GM19324 (cell line): ENCODE results near the gene CA4.
A peak's percentile ranks its signal among the peaks of the same experiment; 100 is the strongest.

Source experiments
- ATAC-seq: cut with Tn5 transposase; IDR thresholded peaks from one replicate; pipeline ENCODE4 v1.9.1; 2021; ENCODE audit warnings: mild to moderate bottlenecking, moderate library complexity; ENCODE audit not compliant: unreplicated experiment, low FRiP score

The CA4 gene

DNA sequence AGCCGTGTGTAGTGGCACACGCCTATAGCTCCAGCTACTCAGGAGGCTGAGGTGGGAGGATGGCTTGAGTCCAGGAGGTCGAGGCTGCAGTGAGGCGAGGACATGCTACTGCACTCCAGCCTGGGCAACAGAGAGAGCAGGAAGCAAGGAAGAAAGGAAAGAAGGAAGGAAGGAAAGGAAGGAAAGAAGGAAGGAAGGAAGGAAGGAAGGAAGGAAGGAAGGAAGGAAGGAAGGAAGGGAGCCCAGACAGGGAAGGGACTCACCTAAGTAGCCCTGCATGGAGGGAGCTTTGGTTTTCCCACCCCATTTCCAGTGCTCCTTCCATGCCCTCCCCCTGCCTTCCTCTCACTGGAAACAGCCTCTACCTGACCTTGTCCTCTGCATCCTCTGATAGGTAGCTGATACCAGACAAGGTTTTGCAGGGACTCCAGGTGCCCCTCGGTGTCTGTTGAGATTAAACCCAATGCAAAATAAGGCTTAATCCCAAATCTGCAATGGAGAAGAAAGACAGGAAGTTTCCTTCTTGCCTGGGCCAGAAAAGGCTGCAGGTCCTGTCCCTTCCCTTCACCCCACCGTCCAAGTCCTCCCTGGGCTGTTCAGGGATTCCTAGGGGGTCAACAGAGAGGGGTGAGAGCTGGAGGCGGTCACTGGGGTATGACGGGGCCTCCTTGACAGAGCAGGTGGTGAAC, 21.5 kb upstream of the CA4 start:
- no peak for ATAC-seq

DNA sequence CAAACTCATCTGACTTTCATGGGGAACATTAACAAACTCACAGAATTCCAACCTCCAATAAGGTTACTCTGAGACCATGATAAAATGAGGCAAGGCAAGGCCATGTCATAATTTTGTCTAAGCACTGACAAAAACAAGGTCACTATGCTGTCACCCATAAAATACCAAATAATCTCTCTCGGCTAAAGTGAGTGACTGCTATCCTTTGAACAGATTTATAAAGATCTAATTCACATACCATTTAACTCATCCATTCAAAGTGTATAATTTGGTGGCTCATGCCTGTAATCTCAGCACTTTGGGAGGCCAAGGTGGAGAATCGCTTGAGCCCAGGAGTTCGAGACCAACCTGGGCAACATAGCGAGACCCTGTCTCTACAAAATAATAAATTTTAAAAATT, 20.6 kb upstream of the CA4 start:
- no peak for ATAC-seq

DNA sequence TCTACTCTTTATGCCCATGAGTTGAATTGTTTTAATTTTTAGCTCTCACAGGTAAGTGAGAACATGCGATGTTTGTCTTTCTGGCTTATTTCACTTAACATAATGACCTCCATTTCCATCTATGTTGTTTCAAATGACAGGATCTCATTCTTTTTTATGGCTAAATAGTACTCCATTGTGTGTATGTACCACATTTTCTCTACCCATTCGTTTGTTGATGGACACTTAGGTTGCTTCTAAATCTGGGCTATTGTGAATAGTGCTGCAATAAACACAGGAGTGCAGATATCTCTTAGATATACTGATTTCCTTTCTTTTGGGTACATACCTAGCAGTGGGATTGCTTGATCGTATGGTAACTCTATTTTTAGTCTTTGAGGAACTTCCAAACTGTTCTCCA, 19.3 kb upstream of the CA4 start:
- no peak for ATAC-seq

DNA sequence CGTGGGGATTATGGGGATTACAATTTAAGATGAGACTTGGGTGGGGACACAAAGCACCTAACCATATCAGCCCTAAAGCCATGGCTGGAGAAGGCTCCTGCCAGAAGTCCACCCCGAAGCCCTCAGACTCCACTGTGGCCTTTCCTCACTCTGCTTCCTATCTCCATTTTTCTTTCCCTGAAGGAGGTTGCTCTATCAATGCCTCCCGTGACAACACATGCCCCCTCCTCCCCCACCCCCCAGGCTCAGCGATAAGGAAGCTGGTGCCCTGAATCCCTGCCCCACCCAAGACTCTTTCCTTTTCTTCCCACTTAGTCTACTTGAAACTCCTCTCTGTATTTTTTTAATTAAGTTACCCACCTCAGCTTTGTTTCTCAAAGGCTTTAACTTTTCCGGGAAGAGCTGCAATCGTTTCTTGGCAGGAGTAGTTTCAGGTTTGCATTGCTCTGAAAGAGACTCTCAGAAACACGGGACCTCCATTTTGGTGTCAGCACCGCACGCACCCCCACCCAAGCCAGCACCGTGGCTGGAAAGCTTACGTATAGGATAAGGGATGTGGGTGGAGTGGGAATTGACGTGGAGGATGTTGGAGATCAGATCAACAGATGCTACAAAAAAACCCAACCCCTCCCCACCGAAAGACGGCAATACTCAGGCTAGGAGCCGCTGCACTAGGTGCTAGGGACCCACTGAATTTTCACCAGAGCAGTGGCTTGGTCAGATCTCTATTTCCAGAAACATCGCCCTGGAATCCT, 15.2 kb upstream of the CA4 start:
- no peak for ATAC-seq

DNA sequence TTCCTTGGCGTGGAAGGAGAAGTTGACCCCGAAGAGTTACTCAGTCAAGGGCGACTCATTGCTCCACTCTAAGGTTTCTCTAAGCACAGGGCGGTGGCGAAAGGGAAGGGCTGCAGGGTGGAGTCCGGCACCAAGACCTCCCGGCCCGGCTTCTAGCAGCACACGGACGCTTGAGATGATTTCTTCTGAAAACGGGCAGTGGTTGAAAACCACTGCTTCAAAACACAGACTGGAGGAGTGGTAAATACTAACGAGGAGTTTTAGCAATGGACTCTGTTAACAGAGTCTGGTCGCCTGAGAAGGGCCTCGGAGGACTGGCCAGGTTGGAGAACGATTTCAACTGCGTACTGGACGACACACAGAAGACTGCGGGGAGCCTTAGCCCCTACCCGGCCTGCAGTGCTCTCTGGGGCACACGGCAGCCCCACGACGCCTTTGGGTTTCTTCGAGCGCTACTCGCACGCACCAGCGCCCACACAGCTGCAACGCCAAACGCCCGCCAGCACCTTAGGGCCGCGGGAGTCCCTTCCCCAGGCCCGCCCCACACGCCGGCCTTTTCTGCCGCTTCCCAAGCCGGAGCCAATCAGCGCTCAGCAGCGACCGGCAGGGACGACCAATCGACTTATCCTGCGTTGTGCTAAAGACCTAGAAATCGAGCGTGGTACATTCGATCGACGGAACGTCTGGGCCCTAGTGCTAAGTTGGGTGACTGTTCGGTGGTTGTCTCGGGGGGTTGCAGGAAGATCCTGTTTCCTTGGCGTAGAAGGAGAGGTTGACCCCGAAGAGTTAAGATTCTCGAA, 14.4 kb upstream of the CA4 start:
- ATAC-seq = peak; percentile 78

DNA sequence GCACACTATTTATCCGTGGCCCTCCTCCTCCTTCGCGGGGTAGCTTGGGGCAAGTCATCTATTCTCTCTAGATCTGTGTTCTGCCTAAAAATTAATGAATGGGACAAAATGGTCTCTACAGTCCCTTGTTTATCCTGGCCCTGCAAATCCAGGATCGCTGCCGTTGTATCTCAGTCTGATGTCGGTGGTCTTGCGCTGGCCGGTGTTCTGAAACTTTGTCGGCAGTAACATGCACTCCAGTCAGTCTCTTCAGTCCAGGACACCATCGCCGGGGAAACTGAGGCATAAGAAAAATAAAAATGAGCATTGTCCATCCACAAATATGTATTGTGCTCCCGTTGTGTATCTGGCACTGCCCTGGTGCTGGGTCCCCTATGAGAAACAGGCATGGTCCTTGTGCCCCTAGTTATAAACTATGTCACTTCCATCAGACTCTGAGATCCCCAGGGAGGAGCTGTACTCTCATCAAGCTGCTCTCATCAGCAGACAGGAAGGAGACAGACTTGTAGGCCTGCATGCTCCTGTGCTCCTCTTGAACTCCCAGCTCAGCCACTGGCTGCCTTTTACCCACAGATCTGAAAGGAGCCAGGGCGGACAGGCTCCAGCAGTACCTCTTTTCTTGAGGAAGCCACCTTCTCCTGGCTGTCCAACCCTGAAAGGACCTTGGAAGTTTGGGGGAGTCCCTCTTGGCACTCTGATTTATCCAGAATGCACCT, 13.7 kb upstream of the CA4 start:
- no peak for ATAC-seq

DNA sequence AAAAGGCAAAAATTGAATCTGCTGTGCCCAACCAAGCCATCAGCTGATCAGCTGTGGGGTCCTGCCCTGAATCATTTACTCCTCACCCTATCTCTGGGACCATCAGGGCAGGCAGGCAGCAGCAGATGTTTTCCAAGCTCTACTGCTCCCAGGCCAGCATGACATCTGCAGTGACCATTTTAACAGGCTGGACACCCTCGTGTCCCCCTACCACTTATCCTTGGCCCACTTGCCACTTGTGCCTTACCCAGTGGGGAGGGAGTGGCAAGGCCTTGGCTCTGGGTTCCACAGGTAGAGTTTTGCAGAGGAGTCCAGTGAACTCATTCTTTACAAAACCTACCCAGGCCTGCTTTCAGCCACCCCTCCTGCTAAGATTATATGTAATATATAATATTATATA, 12.0 kb upstream of the CA4 start:
- no peak for ATAC-seq

DNA sequence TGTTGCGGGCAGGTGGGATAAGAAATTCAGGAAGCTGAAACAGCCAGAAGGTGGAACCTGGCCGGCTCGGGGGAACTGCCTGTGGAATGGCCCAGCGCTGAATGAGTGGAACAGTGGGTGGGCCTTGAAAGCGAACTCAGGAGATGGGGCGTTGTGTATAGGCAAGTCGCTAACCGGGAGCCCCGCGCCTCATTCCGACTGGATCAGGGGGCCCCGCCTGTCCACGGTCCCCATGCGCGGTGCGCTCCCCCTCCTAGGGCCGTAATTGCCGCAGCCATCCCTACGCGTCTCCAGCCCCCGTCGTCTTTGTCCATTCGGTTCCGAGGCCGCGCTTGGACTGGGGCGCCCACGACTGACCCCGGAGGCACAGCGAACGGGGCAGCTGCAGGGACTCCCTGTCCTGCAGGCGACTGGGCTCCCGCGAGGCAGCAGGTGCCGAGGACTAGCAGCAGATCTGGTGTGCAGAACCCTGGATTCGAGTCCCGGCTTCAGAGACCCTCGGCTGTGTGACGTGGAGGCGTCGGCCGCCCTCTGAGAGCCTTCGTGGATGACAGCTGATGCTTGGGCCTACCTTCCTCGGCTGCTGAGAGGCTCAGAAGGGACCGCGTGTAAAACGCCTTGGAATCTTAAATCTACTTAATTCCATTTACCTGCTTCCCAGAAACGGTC, 10.9 kb upstream of the CA4 start:
- no peak for ATAC-seq

DNA sequence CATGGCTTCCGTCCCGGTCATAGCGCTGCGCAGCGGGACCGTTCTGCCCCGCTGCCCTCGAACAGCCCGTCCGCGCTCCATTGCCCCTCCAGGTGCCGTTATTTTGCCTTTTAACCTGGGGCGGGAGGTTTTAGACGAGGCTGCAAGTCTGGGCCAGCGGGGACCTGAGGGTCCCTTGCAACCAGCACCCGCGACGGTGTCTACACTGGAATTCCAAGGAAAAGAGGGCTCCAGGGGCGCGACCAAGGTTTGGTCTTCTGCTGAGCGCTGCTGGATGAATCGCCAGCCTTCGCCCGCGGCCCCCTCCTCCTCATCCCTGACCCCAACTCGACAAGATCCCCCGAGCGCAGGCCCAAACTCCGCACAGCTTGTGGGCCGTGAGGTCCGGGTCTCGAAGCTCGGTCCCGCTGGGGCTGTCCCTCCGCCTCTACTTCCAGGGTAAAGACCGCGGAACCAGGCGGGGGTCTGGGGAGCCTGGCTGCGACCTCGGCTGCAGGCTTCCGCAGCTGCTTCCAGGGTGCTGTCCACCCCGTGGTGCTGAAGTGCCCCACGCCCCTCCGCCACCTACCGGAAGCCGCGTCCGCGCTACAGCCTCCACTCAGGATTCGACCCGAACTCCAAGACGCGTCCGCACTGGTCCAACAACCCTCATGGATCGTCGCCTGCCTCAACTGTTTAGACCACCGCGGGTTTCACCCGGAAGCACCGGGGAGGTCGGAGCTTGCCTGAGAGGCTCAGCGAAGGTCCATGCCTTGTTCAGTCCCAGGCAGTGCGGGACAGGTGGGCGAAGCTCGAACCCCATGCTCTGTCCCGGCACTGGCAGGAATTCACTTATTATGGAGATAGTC, 10.1 kb upstream of the CA4 start:
- no peak for ATAC-seq

DNA sequence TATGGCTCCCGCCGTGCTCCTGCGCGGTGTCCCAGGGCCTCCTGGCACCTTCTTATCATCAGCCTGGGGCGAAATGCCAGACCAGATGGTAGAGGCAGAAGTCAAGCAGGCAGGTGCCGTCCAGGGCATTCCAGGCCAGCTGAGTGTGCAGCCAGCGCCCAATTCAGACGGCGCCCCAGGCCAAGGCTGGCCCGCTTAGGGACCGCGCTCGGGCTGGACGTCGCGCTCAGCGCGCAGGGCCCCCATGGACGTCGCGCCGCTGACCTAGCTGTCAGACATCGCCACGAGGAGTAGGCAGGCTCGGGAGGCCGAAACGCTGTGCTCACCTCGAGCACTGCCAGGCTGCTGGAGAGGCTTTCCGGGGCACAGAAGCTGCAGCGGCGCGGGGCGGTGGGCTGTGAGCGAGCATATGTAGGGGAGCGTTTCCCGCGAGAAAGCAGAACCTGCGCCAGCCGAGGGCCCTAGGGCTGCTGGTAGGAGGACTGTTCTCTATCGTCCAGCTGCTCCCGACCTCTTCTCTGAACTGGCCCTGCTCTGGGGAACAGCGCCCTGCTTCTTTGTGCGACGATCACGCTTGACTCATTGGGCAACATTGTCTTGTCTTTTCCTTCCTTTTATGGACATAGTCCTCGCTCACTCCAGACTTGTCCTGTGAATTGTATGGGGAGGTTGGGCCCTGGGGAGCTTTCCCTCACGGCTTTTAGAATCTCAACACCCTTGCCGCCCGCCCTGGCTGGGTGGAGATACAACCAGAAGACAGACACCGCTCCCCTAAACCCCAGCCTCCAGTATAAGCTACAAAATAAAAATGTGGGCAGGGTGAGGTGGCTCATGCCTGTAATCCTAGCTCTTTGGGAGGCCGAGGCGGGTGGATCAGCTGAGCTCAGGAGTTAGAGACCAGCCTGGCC, 8.4 kb upstream of the CA4 start:
- ATAC-seq = no peak

DNA sequence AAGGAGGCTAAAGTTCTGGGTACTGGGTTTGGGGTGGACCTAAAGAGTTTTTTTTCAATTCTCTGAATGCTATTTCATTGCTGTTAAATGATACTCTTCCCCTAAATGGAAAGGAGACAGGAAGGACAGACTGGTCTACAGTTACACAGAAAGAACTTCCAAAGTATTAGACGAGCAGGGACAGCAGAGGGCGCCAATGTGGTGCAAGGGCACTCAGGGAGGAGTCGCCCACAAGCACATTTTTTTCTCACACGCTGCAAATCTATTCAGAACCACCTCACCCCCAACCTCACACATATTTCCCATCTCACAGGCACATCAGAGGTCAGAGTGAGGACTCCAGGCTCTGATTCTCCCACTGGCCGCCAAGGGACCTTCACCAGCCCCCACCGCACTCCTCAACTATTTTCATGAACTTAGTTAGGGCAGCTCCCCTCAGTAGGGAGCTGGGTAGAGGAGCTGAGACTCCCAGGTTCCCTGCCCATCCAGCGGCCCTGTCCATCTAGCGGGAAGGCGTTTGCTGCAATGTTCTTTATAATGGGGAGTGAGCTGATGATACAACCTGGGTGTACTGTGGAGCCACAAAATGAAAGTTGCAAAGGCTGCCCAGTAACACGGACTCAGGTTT, 6.8 kb upstream of the CA4 start:
- ATAC-seq = no peak

DNA sequence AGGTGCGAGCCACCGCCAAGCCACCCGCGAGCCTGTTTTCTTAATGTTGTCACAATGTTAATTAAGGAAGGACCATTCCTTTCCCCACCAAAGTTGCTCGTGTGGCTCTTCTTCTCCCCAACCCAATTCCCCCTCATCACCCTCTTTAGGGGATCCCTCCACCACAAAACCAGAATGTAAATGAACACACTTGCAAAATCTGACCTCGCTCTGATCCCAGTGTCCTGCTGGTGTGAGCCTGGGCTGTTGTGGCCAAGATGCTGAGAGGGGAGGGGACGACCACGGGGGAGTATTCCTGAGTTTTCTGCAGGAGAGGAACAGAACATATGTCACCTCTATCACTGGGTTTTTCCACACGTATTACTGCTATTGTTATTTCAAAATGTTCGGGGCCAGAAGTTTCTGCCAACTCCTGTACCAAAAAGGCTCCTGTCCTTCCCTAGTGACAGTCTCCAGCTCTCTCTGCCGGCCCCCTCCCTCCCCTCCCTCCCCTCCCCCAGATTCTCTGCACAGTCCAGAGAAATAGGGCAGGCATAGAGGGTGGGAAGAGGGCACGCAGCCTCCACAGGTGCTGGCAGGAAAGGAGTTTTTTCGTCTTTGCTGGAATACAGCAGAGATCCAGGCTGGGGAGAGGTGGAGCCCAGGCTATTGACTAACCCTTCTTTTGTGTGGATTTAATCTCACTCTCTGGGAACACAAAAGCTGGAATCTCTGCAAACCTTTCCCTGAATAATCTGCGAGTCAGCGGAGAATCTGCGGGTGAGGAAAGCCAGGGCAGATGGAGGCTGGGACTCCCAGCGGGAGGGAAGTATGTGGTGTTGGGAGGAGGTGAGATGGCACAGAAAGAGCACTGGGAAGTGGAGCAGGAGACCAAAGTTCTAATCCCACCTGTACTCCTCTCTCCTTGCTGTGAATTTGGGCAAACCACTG, 4.5 kb upstream of the CA4 start:
- no peak for ATAC-seq

DNA sequence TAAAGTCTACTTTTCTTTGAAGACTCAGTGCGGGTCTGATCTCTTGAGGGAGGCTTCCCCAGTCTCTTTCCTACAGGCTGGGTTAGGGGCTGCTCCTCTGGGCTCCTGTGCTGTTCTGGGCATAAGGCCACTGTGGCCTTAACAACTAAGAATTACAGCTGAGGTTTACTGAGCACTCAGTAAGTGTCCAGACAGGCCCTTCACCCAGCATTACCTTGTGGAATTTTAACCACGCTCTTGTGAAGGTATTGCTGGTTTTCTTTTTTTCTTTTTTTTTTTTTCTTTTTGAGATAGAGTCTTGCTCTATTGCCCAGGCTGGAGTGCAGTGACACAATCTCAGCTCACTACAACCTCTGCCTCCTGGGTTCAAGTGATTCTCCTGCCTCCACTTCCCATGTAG, 3.6 kb upstream of the CA4 start:
- ATAC-seq = no peak

DNA sequence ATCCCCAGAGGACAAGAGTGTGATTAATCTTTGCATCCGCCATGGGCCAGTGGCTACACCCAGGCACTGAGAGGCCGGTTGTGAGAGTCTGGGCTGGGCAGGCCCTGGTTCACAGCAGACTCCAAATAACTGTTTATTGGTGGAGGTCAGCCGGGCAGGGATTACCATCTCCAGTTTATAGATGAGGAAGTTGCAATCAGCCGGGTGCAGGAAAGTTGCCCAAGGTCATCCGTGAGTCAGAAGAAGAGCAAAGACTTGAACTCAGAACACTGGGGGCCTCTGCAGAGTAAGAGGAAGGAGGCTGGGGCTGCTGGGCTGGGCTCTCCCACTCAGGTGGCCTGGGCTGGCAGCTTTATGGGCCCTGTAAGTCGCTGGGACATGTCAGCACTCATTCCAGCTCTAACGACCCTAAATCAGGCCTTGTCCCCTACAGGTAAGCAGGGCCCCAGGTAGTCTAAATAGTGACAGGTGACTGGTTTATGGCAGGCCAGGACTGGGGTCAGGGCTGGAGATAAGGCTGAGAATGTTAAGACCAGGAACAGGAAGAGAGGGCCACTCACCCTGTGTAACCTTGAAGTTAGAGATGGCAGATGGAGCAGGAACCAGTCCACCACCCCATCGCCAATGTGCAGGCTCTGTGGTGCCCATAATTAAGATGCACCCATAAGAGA, 2.1 kb upstream of the CA4 start:
- ATAC-seq = no peak

DNA sequence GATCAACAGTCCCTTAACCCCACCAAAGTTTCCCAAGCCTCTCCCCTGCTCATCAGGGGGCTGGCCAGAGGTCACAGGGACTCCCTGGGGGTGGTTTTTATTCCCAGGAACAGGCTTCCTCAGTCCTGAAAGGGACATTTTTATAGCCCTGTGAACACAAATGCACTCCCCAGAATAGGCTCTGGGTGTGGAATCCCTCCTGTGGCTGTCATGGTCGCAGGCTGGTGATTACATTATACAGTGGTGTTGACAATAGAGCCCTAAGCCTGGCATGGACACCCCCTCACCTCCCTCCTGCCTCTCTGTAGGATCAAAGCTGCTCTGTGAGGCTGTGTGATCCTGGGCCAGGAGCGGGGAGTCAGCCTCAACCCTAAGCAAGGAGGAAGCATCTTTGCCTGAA, 1.4 kb upstream of the CA4 start:
- ATAC-seq = no peak

DNA sequence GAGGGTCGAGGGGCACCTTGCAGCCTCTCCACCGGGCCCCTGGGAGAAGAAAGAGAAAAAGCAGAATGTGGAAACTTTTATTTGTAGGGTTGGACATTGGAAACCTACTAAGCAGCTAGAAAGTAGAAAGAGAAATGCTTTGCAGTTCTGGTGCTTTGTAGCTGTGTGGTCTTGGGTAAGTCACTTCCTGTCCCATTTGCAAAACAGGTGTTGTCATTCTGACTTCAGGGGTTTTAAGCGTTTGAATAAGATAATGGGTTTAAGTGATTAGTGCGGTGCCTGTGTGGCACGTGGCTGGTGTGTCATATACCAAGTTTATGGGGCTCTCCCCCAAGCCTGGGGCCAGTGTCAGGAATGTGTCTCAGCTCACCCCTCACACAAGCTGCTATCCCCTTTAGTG, 1.6 kb downstream of the CA4 start:
- ATAC-seq = no peak
